GM12875 (cell line): ENCODE data around the gene FABP1.

Experiments
- H3K4me3 ChIP-seq: one replicate; pipeline ENCODE4 v1.5.1; 2011; ENCODE audit warnings: low read depth, low read length, control low read depth
- TF ChIP-seq, protein P1 (sequence below): IDR thresholded peaks from 2 replicates; pipeline ENCODE4 v1.5.1; 2011; ENCODE audit warnings: low read depth, mild to moderate bottlenecking, control low read depth, inconsistent platforms, low read length, moderate library complexity, borderline replicate concordance; ENCODE audit not compliant: insufficient read depth

The FABP1 gene

DNA sequence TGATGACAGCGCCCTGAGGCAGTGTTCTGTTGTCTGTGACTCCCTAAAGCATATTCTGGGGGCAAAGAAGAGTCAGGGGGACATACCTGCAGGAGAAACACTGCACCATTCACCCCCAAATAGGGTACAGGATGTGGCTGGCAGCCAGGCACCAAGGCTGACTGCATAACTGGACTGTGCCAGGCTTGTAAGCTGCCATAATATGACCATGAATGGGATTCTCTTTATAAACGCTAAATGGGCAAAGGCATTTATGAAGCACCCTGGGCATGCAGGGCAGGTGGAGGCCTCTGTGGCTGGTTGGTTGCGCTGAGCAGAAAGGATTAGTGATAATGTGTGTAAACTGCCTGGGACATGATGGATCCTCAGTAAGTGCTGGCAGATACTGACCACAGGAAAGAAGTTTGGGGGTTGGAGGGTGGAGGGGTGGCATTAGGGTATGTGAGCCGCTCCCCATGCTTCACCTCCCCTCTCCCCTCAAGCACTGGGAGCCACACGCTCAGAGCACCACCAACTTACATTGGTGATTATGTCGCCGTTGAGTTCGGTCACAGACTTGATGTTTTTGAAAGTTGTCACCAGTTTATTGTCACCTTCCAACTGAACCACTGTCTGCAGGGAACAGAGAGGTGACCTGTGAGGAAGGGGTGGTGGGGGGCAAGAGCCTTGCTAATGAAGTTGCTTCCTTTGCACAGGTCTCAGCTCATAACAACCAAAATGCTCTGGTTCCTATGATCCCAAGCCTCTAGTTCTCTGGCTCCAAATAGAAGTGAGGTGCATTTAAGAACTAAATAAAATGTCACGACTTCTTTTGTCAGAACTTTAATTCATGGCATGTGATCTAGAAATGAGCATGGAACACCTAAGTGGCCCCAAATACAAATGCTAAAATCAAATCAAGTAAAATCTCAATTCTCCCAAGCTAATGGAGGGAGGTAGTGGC is 3.6 kb downstream of the FABP1 start:
- TF ChIP-seq, protein P1, sequence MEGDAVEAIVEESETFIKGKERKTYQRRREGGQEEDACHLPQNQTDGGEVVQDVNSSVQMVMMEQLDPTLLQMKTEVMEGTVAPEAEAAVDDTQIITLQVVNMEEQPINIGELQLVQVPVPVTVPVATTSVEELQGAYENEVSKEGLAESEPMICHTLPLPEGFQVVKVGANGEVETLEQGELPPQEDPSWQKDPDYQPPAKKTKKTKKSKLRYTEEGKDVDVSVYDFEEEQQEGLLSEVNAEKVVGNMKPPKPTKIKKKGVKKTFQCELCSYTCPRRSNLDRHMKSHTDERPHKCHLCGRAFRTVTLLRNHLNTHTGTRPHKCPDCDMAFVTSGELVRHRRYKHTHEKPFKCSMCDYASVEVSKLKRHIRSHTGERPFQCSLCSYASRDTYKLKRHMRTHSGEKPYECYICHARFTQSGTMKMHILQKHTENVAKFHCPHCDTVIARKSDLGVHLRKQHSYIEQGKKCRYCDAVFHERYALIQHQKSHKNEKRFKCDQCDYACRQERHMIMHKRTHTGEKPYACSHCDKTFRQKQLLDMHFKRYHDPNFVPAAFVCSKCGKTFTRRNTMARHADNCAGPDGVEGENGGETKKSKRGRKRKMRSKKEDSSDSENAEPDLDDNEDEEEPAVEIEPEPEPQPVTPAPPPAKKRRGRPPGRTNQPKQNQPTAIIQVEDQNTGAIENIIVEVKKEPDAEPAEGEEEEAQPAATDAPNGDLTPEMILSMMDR = no peak
- H3K4me3 ChIP-seq = no peak overlapping the region

- TF ChIP-seq, protein P1 = no peak
- no peak overlapping the region for H3K4me3 ChIP-seq
Observed at GRCh38 chr2:88123164-88123974, 4.5 kb downstream of the FABP1 start.

DNA sequence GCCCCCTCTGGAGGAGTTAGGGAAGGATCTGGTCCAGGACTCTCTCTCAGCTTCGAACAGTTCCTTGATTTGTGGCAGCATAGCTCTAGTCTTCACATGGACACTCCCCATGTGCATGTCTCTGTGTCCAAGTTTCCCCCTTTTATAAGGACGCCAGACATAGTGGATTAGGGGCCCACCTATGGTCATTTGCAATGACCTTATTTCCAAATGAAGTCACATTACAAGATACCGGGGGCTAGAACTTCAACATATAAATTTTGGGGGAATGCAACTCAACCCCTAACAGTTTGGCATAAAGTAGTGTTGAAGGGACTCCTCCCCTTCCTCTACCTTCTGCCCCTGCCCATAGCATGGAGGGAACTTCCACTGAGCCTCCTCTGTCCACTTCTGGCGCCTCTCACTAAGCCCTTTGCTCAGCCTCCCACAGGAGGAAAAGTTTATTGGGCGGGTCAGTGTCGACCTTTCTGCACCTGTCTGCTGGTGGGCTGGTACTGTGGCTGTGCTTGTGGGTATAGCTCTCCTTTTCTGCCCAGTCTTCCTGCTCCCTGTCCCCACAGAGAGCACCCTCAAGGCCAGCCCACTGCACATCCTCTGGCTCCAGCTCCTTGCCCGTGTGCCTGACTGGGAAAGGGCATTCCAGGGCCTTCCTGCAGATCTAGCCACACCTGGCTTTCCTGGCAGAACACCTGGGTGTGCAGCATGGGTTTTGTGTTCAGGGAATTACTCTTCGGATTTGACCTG is 5.5 kb downstream of the FABP1 start:
- no peak overlapping the region for H3K4me3 ChIP-seq
- TF ChIP-seq, protein P1 = no peak

DNA sequence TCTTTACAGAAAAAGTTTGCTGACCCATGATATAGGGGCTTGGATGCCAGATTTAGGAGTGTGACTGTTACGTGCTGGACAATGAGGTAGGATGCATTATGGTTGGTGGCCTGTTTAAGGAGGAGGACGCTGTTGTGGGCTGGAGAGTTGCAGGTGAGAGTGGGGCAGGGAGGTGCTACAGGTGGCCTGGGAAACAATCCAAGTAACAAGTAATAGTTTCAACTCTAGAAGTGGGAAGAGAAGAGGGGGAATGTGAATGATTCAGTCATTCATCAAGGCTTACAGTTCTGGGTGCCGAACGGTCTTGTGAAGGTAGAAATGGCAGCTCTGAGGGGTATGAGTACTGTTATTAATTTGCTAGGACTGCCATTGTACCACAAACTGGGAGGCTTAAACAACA is 6.2 kb downstream of the FABP1 start:
- no peak overlapping the region for H3K4me3 ChIP-seq
- TF ChIP-seq, protein P1 = no peak

- TF ChIP-seq, protein P1 = no peak
- no peak overlapping the region for H3K4me3 ChIP-seq
Observed at GRCh38 chr2:88117973-88118372, 9.9 kb downstream of the FABP1 start.

DNA sequence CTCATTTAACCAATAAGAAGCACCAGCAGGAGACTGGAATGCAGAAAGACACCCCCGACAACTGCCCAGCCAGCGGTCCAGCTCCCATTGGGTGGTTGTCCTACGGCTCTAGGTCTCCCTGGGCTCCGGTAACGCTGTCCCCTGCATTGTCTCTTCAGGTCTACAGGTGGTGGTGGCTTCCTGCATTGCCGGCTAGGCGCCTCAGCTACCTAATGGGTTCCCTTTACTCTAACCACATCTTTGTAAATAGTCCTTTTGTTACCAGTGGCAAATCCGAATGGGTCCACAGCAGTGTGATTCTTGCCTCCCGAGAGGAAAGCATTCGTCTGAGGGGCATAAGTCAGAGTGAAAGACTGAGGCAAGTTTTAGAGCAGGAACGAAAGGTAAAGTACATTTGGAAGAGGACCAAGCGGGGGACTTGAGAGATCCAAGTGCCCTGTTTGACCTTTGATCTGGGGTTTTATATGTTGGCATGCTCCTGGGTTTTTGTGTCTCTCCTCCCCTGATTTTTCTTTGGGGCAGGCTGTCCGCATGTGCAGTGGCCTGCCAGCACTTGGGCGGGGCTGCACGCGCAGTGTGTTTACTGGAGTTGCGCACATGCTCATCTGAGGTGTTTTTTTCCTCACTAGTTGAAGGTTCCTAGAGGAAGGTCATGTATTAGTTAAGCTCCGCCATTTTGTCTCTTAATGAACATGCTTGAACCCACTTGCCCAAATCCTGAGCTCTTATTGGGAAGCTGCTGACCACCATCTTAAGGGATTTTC is 11.0 kb downstream of the FABP1 start:
- no peak overlapping the region for H3K4me3 ChIP-seq
- TF ChIP-seq, protein P1 = no peak
